Measurements from ENCODE around the gene BLOC1S5. TPM values are rescaled to one million over a fixed set of nuclear protein-coding genes. Genes with fewer than 3 reads are reported as not detected.

BLOC1S5 gene
- total and polyA plus RNA-seq, 2 of the 8 experiments (the other 6 are each of a cell fraction or from before 2014, with no cell fraction given), result 3.4 to 17.2 TPM

DNA sequence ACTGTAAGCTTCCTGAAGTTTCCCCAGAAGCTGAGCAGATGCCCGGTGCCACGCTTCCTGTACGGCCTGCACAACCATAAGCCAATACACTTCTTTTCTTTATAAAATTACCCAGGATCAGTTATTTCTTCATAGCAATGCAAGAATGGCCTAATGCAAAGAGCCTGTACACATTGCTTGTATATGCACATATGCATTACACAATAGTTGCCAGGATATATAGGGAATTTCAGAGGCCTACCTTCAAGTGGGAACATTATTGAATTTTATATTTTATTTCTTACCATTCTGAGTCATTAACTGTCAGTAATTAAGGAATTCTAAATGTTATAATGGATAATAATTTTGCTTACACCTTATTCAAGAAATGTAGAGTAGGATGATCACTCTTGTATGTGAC, 93.6 kb downstream of the BLOC1S5 start:
- H3K4me2 ChIP-seq (ENCODE audit: insufficient read depth in 1 of 2, low read depth in 2 of 2, low read length in 2 of 2), result no peak overlapping the region
- H4K8ac ChIP-seq (ENCODE audit: extremely low read depth, insufficient read depth, low read length), result no peak overlapping the region
- H3K23ac ChIP-seq (ENCODE audit: insufficient read length), result no peak overlapping the region
- peaks cover 10 to 13% of the 10 kb centered on the region in 2 experiments; a peak in 3 of 4 replicates for H3K9me3 ChIP-seq (ENCODE audit: insufficient read depth in 2 of 2, low read depth in 1 of 2, low read length in 1 of 2)
- no peak for FAIRE-seq
- no peak overlapping the region for H2BK120ac ChIP-seq (replicated peaks; ENCODE audit: low read depth, low read length)
- WGBS, 2 experiments (ENCODE audit: extremely low coverage in 1 of 2, insufficient coverage in 1 of 2, insufficient read length in 1 of 2, insufficient replicate concordance in 2 of 2, low coverage in 1 of 2, low lambda C conversion rate in 2 of 2, missing lambda C conversion rate in 1 of 2), result 97% methylated on average over 3 of the region's 3 CpGs; no CpG with 5 or more reads in 1 of the 2 experiments
- no peaks in the 10 kb centered on the region for H4K20me1 ChIP-seq (replicated peaks in 1 of 2; ENCODE audit: control insufficient read depth in 1 of 2, insufficient read depth in 2 of 2, low read length in 2 of 2)
- no peak overlapping the region for H4K91ac ChIP-seq (replicated peaks; ENCODE audit: insufficient read length, low read length)
- no peak overlapping the region for H3K27ac ChIP-seq (ENCODE audit: low read depth, low read length)
- no peaks in the 10 kb centered on the region for H3K79me1 ChIP-seq (ENCODE audit: low read depth, low read length)
- H3K9ac ChIP-seq (replicated peaks in 1 of 4; ENCODE audit: extremely low read depth in 1 of 4, low read depth in 3 of 4, low read length in 3 of 4), result no peak overlapping the region
- H3K4me3 ChIP-seq (ENCODE audit: extremely low read depth in 1 of 4, insufficient read depth in 2 of 4, low read depth in 3 of 4, low read length in 4 of 4), result no peak overlapping the region
- H3K18ac ChIP-seq (ENCODE audit: extremely low read depth, low read length), result no peak overlapping the region
- no peak overlapping the region for H3K4ac ChIP-seq (replicated peaks; ENCODE audit: insufficient read length, low read depth, low read length)
- H3K27me3 ChIP-seq (replicated peaks in 1 of 4; ENCODE audit: control insufficient read depth in 3 of 4, extremely low read depth in 1 of 4, insufficient read depth in 3 of 4, low read length in 3 of 4), result no peaks in the 10 kb centered on the region
- no peak for DNase-seq (ENCODE audit: low read depth in 1 of 2, low spot score in 2 of 2)
- POLR2A ChIA-PET (ENCODE audit: partially characterized antibody), result no interaction called here
- no peak overlapping the region for H2BK20ac ChIP-seq (ENCODE audit: low read length)
- H3K4me1 ChIP-seq (replicated peaks in 1 of 4; ENCODE audit: control insufficient read depth in 3 of 4, insufficient read depth in 4 of 4, low read length in 3 of 4), result no peaks in the 10 kb centered on the region
- CTCF ChIA-PET (ENCODE audit: partially characterized antibody), result no interaction called here
- H3K14ac ChIP-seq (ENCODE audit: insufficient read length), result no peak overlapping the region
- no peak overlapping the region for H2BK5ac ChIP-seq (ENCODE audit: low read depth, low read length)
- H2AK5ac ChIP-seq (ENCODE audit: low read depth, low read length), result no peak overlapping the region
- peaks cover 0 to 4% (median 0%) of the 10 kb centered on the region in 4 experiments; a peak in 1 of 8 replicates for H3K36me3 ChIP-seq (ENCODE audit: control insufficient read depth in 2 of 4, insufficient read depth in 4 of 4, low read length in 3 of 4)
- H3K79me2 ChIP-seq (ENCODE audit: control insufficient read depth in 1 of 2, insufficient read depth in 2 of 2, low read length in 2 of 2), result no peaks in the 10 kb centered on the region
- no peak overlapping the region for H2AFZ ChIP-seq (ENCODE audit: low read length)
- H3K56ac ChIP-seq (replicated peaks; ENCODE audit: insufficient read length, low read depth, low read length), result no peak overlapping the region
- no peak overlapping the region for H2BK15ac ChIP-seq (ENCODE audit: low read length)
- no peak overlapping the region for H2BK12ac ChIP-seq (ENCODE audit: low read depth, low read length)
- no peak overlapping the region for H4K5ac ChIP-seq (ENCODE audit: insufficient read length, low read depth, low read length)
- no peaks in the 10 kb centered on the region for H3K23me2 ChIP-seq (ENCODE audit: low read depth, low read length)
- TF ChIP-seq TBP (IDR thresholded peaks at IDR 0.05; ENCODE audit: low read depth, low read length) (no peak), KDM5A (IDR thresholded peaks at IDR 0.05; ENCODE audit: low read length) (no peak), FOSL1 (IDR thresholded peaks at IDR 0.05; ENCODE audit: insufficient read depth, low read depth, low read length) (no peak), POU5F1 (IDR thresholded peaks at IDR 0.05; ENCODE audit: low read depth, low read length) (no peak), BACH1 (IDR thresholded peaks at IDR 0.05; ENCODE audit: low read length) (no peak), GABPA (IDR thresholded peaks at IDR 0.05; ENCODE audit: borderline replicate concordance, insufficient read depth, low read length) (no peak)
